ENCODE measurements around the gene KCNH8.

GRCh38 chr3:19425825-19426224 lies 277.5 kb downstream of the KCNH8 start:
- TF ChIP-seq CTCF (IDR thresholded peaks at IDR 0.05): no peak
- no peak for TF ChIP-seq POLR2A (IDR thresholded peaks at IDR 0.05)
